KG1 (cell line): ENCODE data around the gene AQP12A.

ENCODE experiments used
- DNase-seq: peaks from one replicate; lab custom pipeline; 2025; lab: John Stamatoyannopoulos, UW

The AQP12A gene

GRCh38 chr2:240723851-240724250, 32.2 kb downstream of the AQP12A start:
- DNase-seq, result no peak

- no peak for DNase-seq
Observed at GRCh38 chr2:240724431-240724830, 32.8 kb downstream of the AQP12A start.

- no peak for DNase-seq
Observed at GRCh38 chr2:240725266-240725665, 33.6 kb downstream of the AQP12A start.

GRCh38 chr2:240725671-240726070, 34.0 kb downstream of the AQP12A start:
- DNase-seq, result no peak

GRCh38 chr2:240726876-240727275, 35.2 kb downstream of the AQP12A start:
- DNase-seq, result no peak

GRCh38 chr2:240727439-240727838, 35.8 kb downstream of the AQP12A start:
- no peak for DNase-seq

- no peak for DNase-seq
Observed at GRCh38 chr2:240727913-240728312, 36.2 kb downstream of the AQP12A start.

- no peak for DNase-seq
Observed at GRCh38 chr2:240728361-240728760, 36.7 kb downstream of the AQP12A start.

GRCh38 chr2:240728827-240729226, 37.2 kb downstream of the AQP12A start:
- DNase-seq, result no peak

- no peak for DNase-seq
Observed at GRCh38 chr2:240730501-240731177, 39.0 kb downstream of the AQP12A start.

GRCh38 chr2:240731178-240731545, 39.5 kb downstream of the AQP12A start:
- DNase-seq, result no peak

GRCh38 chr2:240732184-240732583, 40.5 kb downstream of the AQP12A start:
- DNase-seq, result no peak

- no peak for DNase-seq
Observed at GRCh38 chr2:240732911-240733622, 41.4 kb downstream of the AQP12A start.

GRCh38 chr2:240733803-240734495, 42.3 kb downstream of the AQP12A start:
- DNase-seq, result no peak

- DNase-seq, result no peak
Observed at GRCh38 chr2:240734756-240735155, 43.1 kb downstream of the AQP12A start.

- DNase-seq, result no peak
Observed at GRCh38 chr2:240735476-240735875, 43.8 kb downstream of the AQP12A start.

GRCh38 chr2:240736281-240737250, 44.9 kb downstream of the AQP12A start:
- DNase-seq, result no peak

GRCh38 chr2:240737512-240737911, 45.8 kb downstream of the AQP12A start:
- no peak for DNase-seq

- DNase-seq, result no peak
Observed at GRCh38 chr2:240737958-240738357, 46.3 kb downstream of the AQP12A start.

GRCh38 chr2:240739797-240740196, 48.1 kb downstream of the AQP12A start:
- no peak for DNase-seq

- no peak for DNase-seq
Observed at GRCh38 chr2:240741091-240741490, 49.4 kb downstream of the AQP12A start.

GRCh38 chr2:240742602-240743095, 51.0 kb downstream of the AQP12A start:
- no peak for DNase-seq
